ENCODE measurements around the gene PINLYP. TPM values are rescaled to one million over a fixed set of nuclear protein-coding genes. Genes with fewer than 3 reads are reported as not detected.

Gene PINLYP
- total and polyA plus RNA-seq, 9 of the 15 experiments (the other 6 are each of a cell fraction or from before 2014, with no cell fraction given) = 1.00 to 6.7 (median 2.2) TPM

- no peaks in the 10 kb centered on the region for H3K36me3 ChIP-seq (ENCODE audit: control insufficient read depth, insufficient read depth, low read length)
- ATAC-seq (peak; percentile 48), DNase-seq (ENCODE audit: extremely low read depth in 1 of 4, low spot score in 3 of 4) (no peak), FAIRE-seq (peak; percentile 72)
- 39% methylated on average over 7 of the region's 7 CpGs for whole genome bisulfite sequencing (ENCODE audit: insufficient coverage, low coverage, missing lambda C conversion rate)
- no peaks in the 10 kb centered on the region; a peak in 1 of 5 replicates for H3K27me3 ChIP-seq (ENCODE audit: control insufficient read depth in 2 of 2, insufficient read depth in 2 of 2, low read length in 2 of 2)
- no TSS peak for BruUV-seq (replicated peaks)
- H3K79me2 ChIP-seq (ENCODE audit: control insufficient read depth, insufficient read depth, low read length) = no peaks in the 10 kb centered on the region
- H3K9me1 ChIP-seq (ENCODE audit: control insufficient read depth, insufficient read depth, low read length) = no peaks in the 10 kb centered on the region
- ChIA-PET CTCF (ENCODE audit: low intra/inter-chr PET ratio) (no interaction called here), POLR2A (interaction anchor here (0.9 kb wide), 1 partner anchor 13 kb away, joined by 3 read pairs; no protein-coding TSS in a partner anchor)
- peak overlapping the region; percentile 70 for H2AFZ ChIP-seq (ENCODE audit: low read depth, low read length)
- in situ Hi-C loops (cut with MboI) (no loop called here), intact Hi-C loops (cut with micrococcal nuclease) (no loop called here)
- TF ChIP-seq ZNF518B (CRISPR knock-in tag; IDR thresholded peaks at IDR 0.05) = no peak
- TF ChIP-seq CXXC5 (CRISPR knock-in tag; IDR thresholded peaks at IDR 0.05) = peak; percentile 45; the same call in 1 of the 2 replicates
- TF ChIP-seq MNT (conservative IDR thresholded peaks at IDR 0.05) = 0 out of 4 replicates have a peak, but pooled peaks of 1 of the 2 experiments have one; percentile 15
- TF ChIP-seq BHLHE40 (IDR thresholded peaks at IDR 0.05; ENCODE audit: low read length) = peak; percentile 76
- 0 out of 2 replicates have a peak, but pooled peaks have one; percentile 25 for TF ChIP-seq ZNF592 (IDR thresholded peaks at IDR 0.05)
- no peak overlapping the region for H3K27ac ChIP-seq (ENCODE audit: extremely low read depth, low read depth, low read length)
- no peaks in the 10 kb centered on the region for H3K9me3 ChIP-seq (replicated peaks; ENCODE audit: control insufficient read depth, insufficient read depth, low read depth, low read length)
- peak overlapping the region; percentile 12 to 84; a peak in 3 of 4 replicates for H3K9ac ChIP-seq (ENCODE audit: insufficient read depth in 1 of 2, low read depth in 2 of 2, low read length in 2 of 2)
- peak overlapping the region; percentile 13; the same call in 1 of the 2 replicates for H3K4me2 ChIP-seq (ENCODE audit: insufficient read depth, low read length)
- peaks cover 10 to 15% of the 10 kb centered on the region in 2 experiments; a peak in 4 of 5 replicates for H3K4me1 ChIP-seq (replicated peaks in 1 of 2; ENCODE audit: control insufficient read depth in 2 of 2, insufficient read depth in 2 of 2, low read length in 2 of 2)
- H4K20me1 ChIP-seq (replicated peaks; ENCODE audit: control insufficient read depth, insufficient read depth, low read length) = no peaks in the 10 kb centered on the region
- no peak overlapping the region for H3K4me3 ChIP-seq
Measured at GRCh38 chr19:43581467-43581866, 5.9 kb downstream of the PINLYP start.

All from K562 (cell line).